ENCODE results near the gene GABRQ. TPM values are rescaled to one million over a fixed set of nuclear protein-coding genes. Genes with fewer than 3 reads are reported as not detected.

Gene GABRQ
- total RNA-seq, 1 donor from 2014 or later = not detected

GRCh38 chrX:152619897-152620296, 17.8 kb upstream of the GABRQ start:
- intact Hi-C loops (cut with DNase I) = no loop called here

GRCh38 chrX:152632445-152633097, 5.1 kb upstream of the GABRQ start:
- DNase-seq (no peak), ATAC-seq (peak; percentile 55)
- peak; percentile 75 for TF ChIP-seq CTCF (IDR thresholded peaks at IDR 0.05)

More at GRCh38 chrX:152619897-152620296, 17.8 kb upstream of the GABRQ start:
- no peak for DNase-seq
- no peak for TF ChIP-seq CTCF (IDR thresholded peaks at IDR 0.05)
- no peaks in the 10 kb centered on the region for H3K27me3 ChIP-seq
- no peaks in the 10 kb centered on the region for H3K36me3 ChIP-seq
- ATAC-seq = no peak
- H3K4me3 ChIP-seq = no peak overlapping the region
- H3K4me1 ChIP-seq = no peaks in the 10 kb centered on the region
- no peak overlapping the region for H3K27ac ChIP-seq
- no peaks in the 10 kb centered on the region for H3K9me3 ChIP-seq

GRCh38 chrX:152635941-152636340, 1.8 kb upstream of the GABRQ start:
- intact Hi-C loops (cut with DNase I) = no loop called here
- DNase-seq = no peak
- H3K27ac ChIP-seq = no peak overlapping the region
- no peak for ATAC-seq
- H3K27me3 ChIP-seq = peaks cover 18% of the 10 kb centered on the region
- H3K9me3 ChIP-seq = no peaks in the 10 kb centered on the region
- H3K36me3 ChIP-seq = no peaks in the 10 kb centered on the region
- H3K4me3 ChIP-seq = no peak overlapping the region
- TF ChIP-seq CTCF (IDR thresholded peaks at IDR 0.05) = peak; percentile 45
- no peaks in the 10 kb centered on the region for H3K4me1 ChIP-seq

More at GRCh38 chrX:152632445-152633097, 5.1 kb upstream of the GABRQ start:
- H3K36me3 ChIP-seq = no peaks in the 10 kb centered on the region
- H3K27ac ChIP-seq = no peak overlapping the region
- no peak overlapping the region for H3K4me3 ChIP-seq
- intact Hi-C loops (cut with DNase I) = no loop called here
- peaks cover 8% of the 10 kb centered on the region for H3K27me3 ChIP-seq
- H3K9me3 ChIP-seq = no peaks in the 10 kb centered on the region
- H3K4me1 ChIP-seq = no peaks in the 10 kb centered on the region

- ATAC-seq = no peak
- H3K36me3 ChIP-seq = no peaks in the 10 kb centered on the region
- no peak for DNase-seq
- no peaks in the 10 kb centered on the region for H3K4me1 ChIP-seq
- H3K27me3 ChIP-seq = peaks cover 18% of the 10 kb centered on the region
- no peaks in the 10 kb centered on the region for H3K9me3 ChIP-seq
- H3K27ac ChIP-seq = no peak overlapping the region
- intact Hi-C loops (cut with DNase I) = no loop called here
- H3K4me3 ChIP-seq = no peak overlapping the region
- no peak for TF ChIP-seq CTCF (IDR thresholded peaks at IDR 0.05)
Observed at GRCh38 chrX:152638443-152638904, 779 bp downstream of the GABRQ start.

GRCh38 chrX:152639426-152639825, 1.7 kb downstream of the GABRQ start:
- Histone ChIP-seq H3K9me3 (no peaks in the 10 kb centered on the region), H3K36me3 (no peaks in the 10 kb centered on the region), H3K4me3 (no peak overlapping the region), H3K4me1 (no peaks in the 10 kb centered on the region), H3K27me3 (peaks cover 18% of the 10 kb centered on the region), H3K27ac (no peak overlapping the region)
- DNase-seq = no peak
- TF ChIP-seq CTCF (IDR thresholded peaks at IDR 0.05) = no peak
- intact Hi-C loops (cut with DNase I) = no loop called here
- ATAC-seq = no peak

Measured in upper lobe of right lung (tissue), 1 donor.